Diencephalon (tissue), 1 donor: ENCODE results near the gene BTBD3. TPM values are rescaled to one million over a fixed set of nuclear protein-coding genes. Genes with fewer than 3 reads are reported as not detected.

Experiments used
- total RNA-seq: library from RNA; depleted of rRNA; stranded (reverse); fragments of >200 nt; gene quantifications from one replicate; pipeline ENCODE4 v1.2.3, GENCODE V29; 2014

The BTBD3 gene
- 186 TPM for total RNA-seq

DNA sequence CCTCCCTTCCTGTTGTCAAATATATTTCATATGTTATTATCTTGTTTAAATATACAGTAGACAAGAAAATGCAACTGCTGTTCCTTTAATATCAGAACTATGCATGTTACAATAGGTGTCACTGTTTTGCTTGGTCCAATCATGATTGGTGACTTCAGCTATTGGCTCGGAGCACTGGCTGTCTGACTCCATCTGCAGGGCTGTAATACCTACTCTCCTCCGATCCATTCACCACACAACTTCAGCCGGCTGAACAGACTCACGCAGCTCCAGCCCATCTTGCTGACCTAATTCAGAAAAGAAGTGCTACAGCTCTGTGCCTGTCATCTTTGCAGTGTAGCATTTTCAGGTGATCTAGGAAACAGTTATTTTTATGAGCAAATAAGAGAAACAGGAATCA lies at the start of gene BTBD3:
TSS of gene BTBD3 (plus strand) at position 231 of the 400 bp plus-strand sequence. CDS start 383 bp downstream, outside the sequence.

